Body of pancreas (tissue), 4 donors: ENCODE measurements around the gene KCNT2.

Experiments used
- CTCF ChIP-seq, 7 experiments: fragments of 450-650 bp in 4 of 7; fragments of 200-600 bp in 3 of 7; sonication (generic) in 3 of 7; IDR thresholded peaks; one replicate each; pipeline ENCODE4 v1.5.1; 2016 to 2019; ENCODE audit warnings: antibody characterized with exemption in 7 of 7
- POLR2A ChIP-seq, 3 donors: fragments of 450-650 bp; IDR thresholded peaks; one replicate each; pipeline ENCODE4 v1.6.1; 2016; ENCODE audit warnings: antibody characterized with exemption in 3 of 3, mild to moderate bottlenecking in 2 of 3

GRCh38 chr1:196638466-196638865 lies 30.2 kb upstream of the KCNT2 start:
- TF ChIP-seq CTCF (IDR thresholded peaks at IDR 0.05) (no peak), POLR2A (IDR thresholded peaks at IDR 0.05) (no peak)
